HG03521 (cell line): ENCODE measurements around the gene LRRC46.

ENCODE experiments used
- ATAC-seq: cut with Tn5 transposase; IDR thresholded peaks from one replicate; pipeline ENCODE4 v1.9.1; 2021; ENCODE audit warnings: mild to moderate bottlenecking, moderate library complexity; ENCODE audit not compliant: unreplicated experiment

LRRC46 gene

DNA sequence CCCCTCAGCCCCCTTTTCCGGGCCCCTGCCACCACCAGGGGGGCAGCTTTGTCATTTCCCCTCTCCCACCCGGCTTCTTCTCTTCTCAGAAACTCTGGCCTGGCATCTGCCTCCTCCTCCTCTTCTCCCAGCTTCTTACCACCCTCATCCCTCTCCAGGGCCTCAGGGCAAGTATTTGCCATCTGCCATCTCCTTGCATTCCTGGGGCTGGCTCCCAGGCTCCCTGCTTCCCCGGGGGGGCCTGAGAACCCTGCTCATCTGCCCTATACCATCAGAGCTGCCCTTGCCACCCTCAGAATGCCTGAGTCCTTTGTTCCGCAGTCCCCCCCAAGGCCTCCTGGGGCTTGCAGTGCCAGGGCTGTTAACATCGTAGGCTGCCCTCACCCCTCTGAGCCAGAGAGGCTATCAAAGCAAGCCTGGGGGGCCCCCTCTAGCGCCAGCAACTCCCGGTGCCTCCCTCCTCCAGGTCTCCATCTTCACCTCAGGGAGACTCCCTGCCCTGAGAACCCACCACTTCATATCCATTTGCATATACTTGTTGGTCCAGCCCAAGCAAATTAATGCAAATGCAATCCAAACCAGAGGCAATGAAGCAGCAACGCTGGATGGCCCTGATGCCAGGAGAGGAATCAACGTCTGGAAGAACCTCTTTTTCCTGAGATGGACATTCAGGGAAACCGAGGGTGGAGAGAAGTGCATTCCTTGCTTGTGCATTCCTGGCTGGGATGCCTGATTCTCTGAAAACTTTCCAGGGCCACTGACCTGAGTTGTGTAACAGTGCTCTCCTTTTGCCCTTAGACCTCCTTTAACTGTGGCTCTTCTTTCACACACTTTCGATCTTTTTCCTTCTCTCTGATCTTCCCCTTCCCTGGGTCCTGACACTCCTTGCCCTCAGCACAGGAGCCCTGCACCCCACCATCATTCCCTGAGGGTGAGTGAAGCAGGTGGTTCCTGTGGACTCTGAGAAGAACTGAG is 43.8 kb downstream of the LRRC46 start:
- no peak for ATAC-seq

DNA sequence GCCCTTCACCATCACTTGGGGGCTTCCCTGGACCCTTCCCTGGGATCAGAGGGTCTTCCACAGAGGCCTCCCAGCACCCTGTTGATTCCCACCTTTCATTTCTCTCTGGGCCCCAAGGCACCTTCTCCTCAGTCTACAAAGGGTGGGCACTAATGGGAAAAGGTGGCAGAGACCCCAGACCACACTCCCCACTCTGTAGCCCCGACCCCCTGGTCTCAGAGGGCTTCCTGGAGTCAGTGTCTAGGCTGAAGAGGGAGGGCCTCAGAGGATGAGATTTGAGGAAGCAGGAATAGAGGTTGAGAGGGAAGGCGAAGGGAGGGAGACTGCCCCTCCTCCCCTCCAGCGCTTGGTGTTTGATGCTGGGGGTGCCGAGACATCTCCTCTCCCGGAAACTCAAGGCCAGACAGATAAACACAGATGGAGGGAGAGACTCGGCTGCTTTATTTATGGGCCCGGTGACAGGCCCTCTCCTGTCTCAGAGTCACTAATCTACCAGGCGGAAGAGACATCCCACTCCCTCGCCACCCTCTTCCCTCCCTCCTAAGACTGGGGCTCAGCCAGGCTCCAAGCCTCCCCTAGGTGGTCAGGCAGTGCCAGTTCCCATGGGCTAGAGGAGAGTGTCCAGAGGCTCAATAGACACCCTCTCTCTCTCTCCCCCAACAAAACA is 46.0 kb downstream of the LRRC46 start:
- ATAC-seq: no peak

DNA sequence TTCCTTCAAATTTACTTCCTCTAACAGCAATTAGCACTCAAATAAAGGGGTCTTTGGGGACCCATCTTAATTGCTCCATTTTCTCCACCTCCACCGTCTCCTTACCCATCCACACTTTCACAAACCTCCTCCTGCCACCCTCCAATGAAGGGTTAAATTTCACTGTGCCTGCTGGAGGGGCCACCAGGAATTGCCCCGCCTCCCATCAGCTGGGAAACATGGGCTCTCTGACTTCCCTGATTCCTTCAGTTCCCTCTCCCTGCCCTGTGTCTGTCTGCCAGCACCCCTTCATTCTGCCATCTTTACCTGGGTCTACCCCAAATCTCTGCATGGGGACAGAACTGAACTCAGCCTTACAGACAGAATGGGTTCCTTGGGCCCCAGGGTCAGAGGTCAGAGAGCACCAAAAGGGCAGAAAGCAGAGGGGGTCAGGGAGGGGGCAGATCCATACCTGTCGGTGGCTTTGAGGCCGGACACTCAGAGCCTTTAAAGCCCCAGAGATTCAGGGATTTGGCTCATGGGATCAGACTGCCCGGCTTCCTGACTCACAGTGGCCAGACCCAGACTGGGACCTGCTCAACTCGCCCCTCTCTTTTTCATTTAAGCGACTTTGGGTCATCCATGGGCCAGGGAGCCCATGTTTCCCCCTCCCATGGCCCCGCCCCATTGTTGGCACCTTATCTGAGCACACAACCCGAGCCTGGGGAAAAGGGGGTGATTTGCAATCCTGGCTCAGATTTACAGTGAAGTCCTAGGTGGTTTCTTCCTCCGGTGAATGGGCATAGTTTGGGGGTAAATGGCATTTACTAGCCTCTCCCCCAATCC is 46.9 kb downstream of the LRRC46 start:
- no peak for ATAC-seq

DNA sequence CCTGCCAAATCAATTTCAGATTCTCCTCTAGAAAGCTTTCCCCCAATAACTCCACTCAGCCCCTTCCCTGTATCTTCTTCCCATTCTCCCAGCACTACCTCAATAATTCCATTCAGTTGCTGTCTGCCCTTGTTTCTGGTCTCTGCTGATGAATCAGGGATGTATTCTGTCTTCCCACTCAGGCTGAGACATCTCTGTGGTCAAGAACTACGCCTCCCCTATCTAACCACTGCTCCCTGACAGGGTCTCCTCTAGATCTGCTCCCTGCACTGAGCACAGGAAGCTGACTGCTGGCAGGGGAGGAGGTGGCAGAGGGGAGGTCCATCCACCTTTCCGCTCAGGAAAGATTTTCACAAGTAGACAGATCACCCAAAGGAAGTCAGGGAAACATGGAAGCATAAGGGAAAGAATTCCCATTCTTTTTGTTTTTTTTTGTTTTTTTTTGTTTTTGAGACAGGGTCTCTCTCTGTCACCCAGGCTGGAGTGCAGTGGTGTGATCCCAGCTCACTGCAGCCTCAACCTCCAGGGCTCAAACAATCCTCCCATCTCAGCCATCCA is 47.6 kb downstream of the LRRC46 start:
- no peak for ATAC-seq

GRCh38 chr17:47879776-47880454 is 48.4 kb downstream of the LRRC46 start:
- no peak for ATAC-seq

- ATAC-seq: no peak
Measured at GRCh38 chr17:47882247-47882646, 50.8 kb downstream of the LRRC46 start.

GRCh38 chr17:47882695-47883588 is 51.5 kb downstream of the LRRC46 start:
- no peak for ATAC-seq

GRCh38 chr17:47883589-47884426 is 52.3 kb downstream of the LRRC46 start:
- no peak for ATAC-seq

GRCh38 chr17:47884427-47884740 is 52.9 kb downstream of the LRRC46 start:
- ATAC-seq: no peak

GRCh38 chr17:47884905-47885730 is 53.6 kb downstream of the LRRC46 start:
- ATAC-seq: no peak
